ENCODE measurements around the gene PSMD13. TPM values are rescaled to one million over a fixed set of nuclear protein-coding genes. Genes with fewer than 3 reads are reported as not detected.

The PSMD13 gene
- total and polyA plus RNA-seq, 4 donors: 48.8 to 56.7 (median 52.8) TPM

DNA sequence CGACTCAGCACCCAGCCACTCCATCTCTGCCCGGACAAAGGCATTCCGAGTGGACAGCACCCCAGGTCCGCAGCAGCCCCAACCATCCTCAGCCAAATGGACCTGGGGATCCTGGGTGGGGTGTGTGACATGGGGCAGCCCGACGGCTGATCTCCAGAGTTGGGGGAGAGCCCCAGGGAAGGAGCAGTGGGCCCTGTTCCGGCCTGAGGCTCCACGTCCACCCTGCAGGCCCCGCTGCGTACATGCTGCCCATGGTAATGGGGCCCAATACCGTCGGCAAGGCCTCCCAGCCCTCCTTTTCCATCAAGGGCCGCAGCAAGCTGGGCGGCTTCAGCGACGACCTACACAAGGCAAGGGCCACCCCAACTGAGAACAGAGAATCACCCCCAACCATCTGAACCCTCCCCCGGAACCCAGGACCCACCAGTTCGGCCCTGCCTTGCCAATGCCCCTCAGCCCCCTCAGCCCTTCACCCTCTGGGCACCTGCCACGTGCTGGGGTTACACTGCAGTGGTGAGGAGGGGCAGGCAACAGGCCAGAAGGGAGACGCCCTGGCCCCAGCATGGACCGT lies 38.5 kb upstream of the PSMD13 start:
- peaks cover 0 to 6% (median 3%) of the 10 kb centered on the region in 4 donors for H3K36me3 ChIP-seq (ENCODE audit: control insufficient read depth in 4 of 4, insufficient read depth in 3 of 4, low read depth in 1 of 4, low read length in 3 of 4)
- H3K4me3 ChIP-seq (ENCODE audit: low read depth in 1 of 3, low read length in 3 of 3): no peak overlapping the region
- WGBS: 92% methylated on average over 21 of the region's 21 CpGs
- H3K4me1 ChIP-seq (ENCODE audit: control insufficient read depth in 4 of 4, insufficient read depth in 4 of 4, low read length in 3 of 4): no peaks in the 10 kb centered on the region
- no peaks in the 10 kb centered on the region for H3K27me3 ChIP-seq (ENCODE audit: control insufficient read depth in 4 of 4, insufficient read depth in 4 of 4, low read length in 3 of 4)
- H3K9ac ChIP-seq (ENCODE audit: low read depth in 1 of 2, low read length in 2 of 2): no peak overlapping the region
- no peak for DNase-seq (ENCODE audit: low spot score)
- no peak overlapping the region for H3K27ac ChIP-seq (ENCODE audit: low read depth in 1 of 2, low read length in 2 of 2)
- TF ChIP-seq, protein P1, sequence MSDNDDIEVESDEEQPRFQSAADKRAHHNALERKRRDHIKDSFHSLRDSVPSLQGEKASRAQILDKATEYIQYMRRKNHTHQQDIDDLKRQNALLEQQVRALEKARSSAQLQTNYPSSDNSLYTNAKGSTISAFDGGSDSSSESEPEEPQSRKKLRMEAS (IDR thresholded peaks at IDR 0.05): no peak
- TF ChIP-seq RXRA (IDR thresholded peaks at IDR 0.05) (no peak), SP1 (IDR thresholded peaks at IDR 0.05) (no peak), YY1 (IDR thresholded peaks at IDR 0.05) (no peak), FOXA2 (IDR thresholded peaks at IDR 0.05) (no peak), HNF4G (IDR thresholded peaks at IDR 0.05) (no peak), FOXA1 (IDR thresholded peaks at IDR 0.05) (no peak), TAF1 (conservative IDR thresholded peaks at IDR 0.05) (no peak), EGR1 (IDR thresholded peaks at IDR 0.05; ENCODE audit: low read depth in 2 of 2) (no peak), GABPA (IDR thresholded peaks at IDR 0.05 in 1 of 2, conservative IDR thresholded peaks at IDR 0.05 in 1 of 2) (no peak), HNF4A (conservative IDR thresholded peaks at IDR 0.05) (no peak), RAD21 (IDR thresholded peaks at IDR 0.05) (no peak), JUND (IDR thresholded peaks at IDR 0.05) (no peak), NR2F2 (IDR thresholded peaks at IDR 0.05) (no peak)
- TF ChIP-seq, protein P2, sequence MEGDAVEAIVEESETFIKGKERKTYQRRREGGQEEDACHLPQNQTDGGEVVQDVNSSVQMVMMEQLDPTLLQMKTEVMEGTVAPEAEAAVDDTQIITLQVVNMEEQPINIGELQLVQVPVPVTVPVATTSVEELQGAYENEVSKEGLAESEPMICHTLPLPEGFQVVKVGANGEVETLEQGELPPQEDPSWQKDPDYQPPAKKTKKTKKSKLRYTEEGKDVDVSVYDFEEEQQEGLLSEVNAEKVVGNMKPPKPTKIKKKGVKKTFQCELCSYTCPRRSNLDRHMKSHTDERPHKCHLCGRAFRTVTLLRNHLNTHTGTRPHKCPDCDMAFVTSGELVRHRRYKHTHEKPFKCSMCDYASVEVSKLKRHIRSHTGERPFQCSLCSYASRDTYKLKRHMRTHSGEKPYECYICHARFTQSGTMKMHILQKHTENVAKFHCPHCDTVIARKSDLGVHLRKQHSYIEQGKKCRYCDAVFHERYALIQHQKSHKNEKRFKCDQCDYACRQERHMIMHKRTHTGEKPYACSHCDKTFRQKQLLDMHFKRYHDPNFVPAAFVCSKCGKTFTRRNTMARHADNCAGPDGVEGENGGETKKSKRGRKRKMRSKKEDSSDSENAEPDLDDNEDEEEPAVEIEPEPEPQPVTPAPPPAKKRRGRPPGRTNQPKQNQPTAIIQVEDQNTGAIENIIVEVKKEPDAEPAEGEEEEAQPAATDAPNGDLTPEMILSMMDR (IDR thresholded peaks at IDR 0.05; ENCODE audit: low read depth, low read length, missing input control): no peak
- TF ChIP-seq, protein P3, sequence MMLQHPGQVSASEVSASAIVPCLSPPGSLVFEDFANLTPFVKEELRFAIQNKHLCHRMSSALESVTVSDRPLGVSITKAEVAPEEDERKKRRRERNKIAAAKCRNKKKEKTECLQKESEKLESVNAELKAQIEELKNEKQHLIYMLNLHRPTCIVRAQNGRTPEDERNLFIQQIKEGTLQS (IDR thresholded peaks at IDR 0.05): no peak
- TF ChIP-seq, protein P4, sequence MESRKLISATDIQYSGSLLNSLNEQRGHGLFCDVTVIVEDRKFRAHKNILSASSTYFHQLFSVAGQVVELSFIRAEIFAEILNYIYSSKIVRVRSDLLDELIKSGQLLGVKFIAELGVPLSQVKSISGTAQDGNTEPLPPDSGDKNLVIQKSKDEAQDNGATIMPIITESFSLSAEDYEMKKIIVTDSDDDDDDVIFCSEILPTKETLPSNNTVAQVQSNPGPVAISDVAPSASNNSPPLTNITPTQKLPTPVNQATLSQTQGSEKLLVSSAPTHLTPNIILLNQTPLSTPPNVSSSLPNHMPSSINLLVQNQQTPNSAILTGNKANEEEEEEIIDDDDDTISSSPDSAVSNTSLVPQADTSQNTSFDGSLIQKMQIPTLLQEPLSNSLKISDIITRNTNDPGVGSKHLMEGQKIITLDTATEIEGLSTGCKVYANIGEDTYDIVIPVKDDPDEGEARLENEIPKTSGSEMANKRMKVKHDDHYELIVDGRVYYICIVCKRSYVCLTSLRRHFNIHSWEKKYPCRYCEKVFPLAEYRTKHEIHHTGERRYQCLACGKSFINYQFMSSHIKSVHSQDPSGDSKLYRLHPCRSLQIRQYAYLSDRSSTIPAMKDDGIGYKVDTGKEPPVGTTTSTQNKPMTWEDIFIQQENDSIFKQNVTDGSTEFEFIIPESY (IDR thresholded peaks at IDR 0.05): no peak
- TF ChIP-seq, protein P5, sequence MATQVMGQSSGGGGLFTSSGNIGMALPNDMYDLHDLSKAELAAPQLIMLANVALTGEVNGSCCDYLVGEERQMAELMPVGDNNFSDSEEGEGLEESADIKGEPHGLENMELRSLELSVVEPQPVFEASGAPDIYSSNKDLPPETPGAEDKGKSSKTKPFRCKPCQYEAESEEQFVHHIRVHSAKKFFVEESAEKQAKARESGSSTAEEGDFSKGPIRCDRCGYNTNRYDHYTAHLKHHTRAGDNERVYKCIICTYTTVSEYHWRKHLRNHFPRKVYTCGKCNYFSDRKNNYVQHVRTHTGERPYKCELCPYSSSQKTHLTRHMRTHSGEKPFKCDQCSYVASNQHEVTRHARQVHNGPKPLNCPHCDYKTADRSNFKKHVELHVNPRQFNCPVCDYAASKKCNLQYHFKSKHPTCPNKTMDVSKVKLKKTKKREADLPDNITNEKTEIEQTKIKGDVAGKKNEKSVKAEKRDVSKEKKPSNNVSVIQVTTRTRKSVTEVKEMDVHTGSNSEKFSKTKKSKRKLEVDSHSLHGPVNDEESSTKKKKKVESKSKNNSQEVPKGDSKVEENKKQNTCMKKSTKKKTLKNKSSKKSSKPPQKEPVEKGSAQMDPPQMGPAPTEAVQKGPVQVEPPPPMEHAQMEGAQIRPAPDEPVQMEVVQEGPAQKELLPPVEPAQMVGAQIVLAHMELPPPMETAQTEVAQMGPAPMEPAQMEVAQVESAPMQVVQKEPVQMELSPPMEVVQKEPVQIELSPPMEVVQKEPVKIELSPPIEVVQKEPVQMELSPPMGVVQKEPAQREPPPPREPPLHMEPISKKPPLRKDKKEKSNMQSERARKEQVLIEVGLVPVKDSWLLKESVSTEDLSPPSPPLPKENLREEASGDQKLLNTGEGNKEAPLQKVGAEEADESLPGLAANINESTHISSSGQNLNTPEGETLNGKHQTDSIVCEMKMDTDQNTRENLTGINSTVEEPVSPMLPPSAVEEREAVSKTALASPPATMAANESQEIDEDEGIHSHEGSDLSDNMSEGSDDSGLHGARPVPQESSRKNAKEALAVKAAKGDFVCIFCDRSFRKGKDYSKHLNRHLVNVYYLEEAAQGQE (IDR thresholded peaks at IDR 0.05): no peak
- no peaks in the 10 kb centered on the region for H3K9me3 ChIP-seq (ENCODE audit: control insufficient read depth in 4 of 4, low read length in 3 of 4)

Measured in liver (tissue), 9 donors.